Breast epithelium (tissue), 3 donors: ENCODE results near the gene DCUN1D4.

Source experiments
- POLR2A ChIP-seq: fragments of 450-650 bp; IDR thresholded peaks from one replicate; pipeline ENCODE4 v1.6.1; 2016; ENCODE audit warnings: antibody characterized with exemption, mild to moderate bottlenecking, moderate library complexity
- POLR2AphosphoS5 ChIP-seq, 3 donors: sonication (generic); formaldehyde crosslinking; IDR thresholded peaks; one replicate each; pipeline ENCODE4 v1.6.1; 2017; ENCODE audit warnings: antibody characterized with exemption in 3 of 3
- TF ChIP-seq, protein P1 (sequence below), 3 donors: fragments of 450-650 bp; IDR thresholded peaks; one replicate each; pipeline ENCODE4 v1.5.1; 2016 to 2017; ENCODE audit warnings: antibody characterized with exemption in 3 of 3, mild to moderate bottlenecking in 3 of 3, moderate library complexity in 3 of 3

DNA sequence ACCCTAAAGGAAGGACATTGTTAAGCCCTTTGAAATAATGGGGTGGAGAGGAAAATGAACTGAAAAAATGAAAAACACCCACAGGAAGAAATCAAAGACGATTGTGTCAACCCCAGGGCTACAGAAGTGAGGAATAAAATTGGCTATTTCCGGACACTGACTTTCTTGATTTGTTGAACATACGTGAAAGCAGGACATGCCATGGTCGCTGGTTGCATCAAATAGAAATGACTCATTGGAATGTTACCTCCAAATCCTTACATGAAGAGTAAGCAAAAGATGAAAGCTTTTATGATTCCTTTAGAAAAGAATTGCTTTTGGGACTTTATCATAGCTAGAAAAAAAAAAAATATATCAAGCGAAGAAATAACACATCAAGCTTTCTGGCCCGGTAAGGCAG lies 75.3 kb downstream of the DCUN1D4 start:
- TF ChIP-seq, protein P1, sequence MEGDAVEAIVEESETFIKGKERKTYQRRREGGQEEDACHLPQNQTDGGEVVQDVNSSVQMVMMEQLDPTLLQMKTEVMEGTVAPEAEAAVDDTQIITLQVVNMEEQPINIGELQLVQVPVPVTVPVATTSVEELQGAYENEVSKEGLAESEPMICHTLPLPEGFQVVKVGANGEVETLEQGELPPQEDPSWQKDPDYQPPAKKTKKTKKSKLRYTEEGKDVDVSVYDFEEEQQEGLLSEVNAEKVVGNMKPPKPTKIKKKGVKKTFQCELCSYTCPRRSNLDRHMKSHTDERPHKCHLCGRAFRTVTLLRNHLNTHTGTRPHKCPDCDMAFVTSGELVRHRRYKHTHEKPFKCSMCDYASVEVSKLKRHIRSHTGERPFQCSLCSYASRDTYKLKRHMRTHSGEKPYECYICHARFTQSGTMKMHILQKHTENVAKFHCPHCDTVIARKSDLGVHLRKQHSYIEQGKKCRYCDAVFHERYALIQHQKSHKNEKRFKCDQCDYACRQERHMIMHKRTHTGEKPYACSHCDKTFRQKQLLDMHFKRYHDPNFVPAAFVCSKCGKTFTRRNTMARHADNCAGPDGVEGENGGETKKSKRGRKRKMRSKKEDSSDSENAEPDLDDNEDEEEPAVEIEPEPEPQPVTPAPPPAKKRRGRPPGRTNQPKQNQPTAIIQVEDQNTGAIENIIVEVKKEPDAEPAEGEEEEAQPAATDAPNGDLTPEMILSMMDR (IDR thresholded peaks at IDR 0.05): no peak
- TF ChIP-seq POLR2A (no peak), POLR2AphosphoS5 (IDR thresholded peaks at IDR 0.05) (no peak)
